Measurements from ENCODE around the gene RADIL. TPM values are rescaled to one million over a fixed set of nuclear protein-coding genes. Genes with fewer than 3 reads are reported as not detected.

RADIL gene
- total and polyA plus RNA-seq, 3 donors from 2014 or later: 24.3 to 29.7 (median 25.6) TPM

DNA sequence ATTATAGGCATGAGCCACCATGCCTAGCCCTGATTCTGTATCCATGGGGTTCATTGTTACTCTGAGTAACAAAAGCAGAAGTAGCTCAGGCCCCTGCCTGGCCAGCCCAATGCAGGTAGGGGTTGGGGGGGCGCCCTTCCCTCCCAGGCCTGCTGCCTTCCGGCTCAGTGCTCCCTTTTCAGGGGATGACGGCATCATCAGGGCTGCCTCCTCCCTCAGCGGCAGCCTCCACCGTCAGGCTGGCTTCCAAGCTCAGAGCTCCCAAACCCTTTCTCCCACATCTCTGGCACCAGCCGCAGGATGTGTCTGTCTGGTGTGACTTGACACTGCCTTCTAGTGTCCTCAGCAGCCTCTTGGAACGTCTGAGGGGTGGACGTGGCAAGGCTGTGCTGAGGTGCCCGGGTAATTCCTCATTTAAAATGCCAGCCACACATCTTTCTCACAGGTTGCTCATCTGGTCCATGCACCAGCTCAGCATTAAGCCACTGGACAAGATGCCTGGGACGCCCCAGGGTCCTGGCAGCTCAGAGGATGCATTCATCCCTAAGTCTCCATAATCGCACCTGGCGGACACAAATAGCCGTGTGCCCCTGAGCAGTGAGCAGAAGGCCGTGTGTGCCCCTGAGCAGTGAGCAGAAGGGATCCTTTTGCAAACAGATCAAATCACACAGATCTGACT, 59.9 kb downstream of the RADIL start:
- Histone ChIP-seq H3K4me1 (peaks cover 3% of the 10 kb centered on the region), H3K4me3 (no peak overlapping the region), H3K27me3 (no peaks in the 10 kb centered on the region), H3K27ac (no peak overlapping the region), H3K9me3 (no peaks in the 10 kb centered on the region), H3K36me3 (ENCODE audit: low read depth, missing control alignments) (no peaks in the 10 kb centered on the region)
- no peak for DNase-seq
- WGBS, 2 donors: 82 to 90% methylated on average over 8 to 14 of the region's 14 CpGs
- no peak for TF ChIP-seq POLR2A (IDR thresholded peaks at IDR 0.05)
- TF ChIP-seq, protein P1, sequence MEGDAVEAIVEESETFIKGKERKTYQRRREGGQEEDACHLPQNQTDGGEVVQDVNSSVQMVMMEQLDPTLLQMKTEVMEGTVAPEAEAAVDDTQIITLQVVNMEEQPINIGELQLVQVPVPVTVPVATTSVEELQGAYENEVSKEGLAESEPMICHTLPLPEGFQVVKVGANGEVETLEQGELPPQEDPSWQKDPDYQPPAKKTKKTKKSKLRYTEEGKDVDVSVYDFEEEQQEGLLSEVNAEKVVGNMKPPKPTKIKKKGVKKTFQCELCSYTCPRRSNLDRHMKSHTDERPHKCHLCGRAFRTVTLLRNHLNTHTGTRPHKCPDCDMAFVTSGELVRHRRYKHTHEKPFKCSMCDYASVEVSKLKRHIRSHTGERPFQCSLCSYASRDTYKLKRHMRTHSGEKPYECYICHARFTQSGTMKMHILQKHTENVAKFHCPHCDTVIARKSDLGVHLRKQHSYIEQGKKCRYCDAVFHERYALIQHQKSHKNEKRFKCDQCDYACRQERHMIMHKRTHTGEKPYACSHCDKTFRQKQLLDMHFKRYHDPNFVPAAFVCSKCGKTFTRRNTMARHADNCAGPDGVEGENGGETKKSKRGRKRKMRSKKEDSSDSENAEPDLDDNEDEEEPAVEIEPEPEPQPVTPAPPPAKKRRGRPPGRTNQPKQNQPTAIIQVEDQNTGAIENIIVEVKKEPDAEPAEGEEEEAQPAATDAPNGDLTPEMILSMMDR (IDR thresholded peaks at IDR 0.05): no peak
- intact Hi-C loops (cut with DNase I; ENCODE audit: low total_unique reads): no loop called here

DNA sequence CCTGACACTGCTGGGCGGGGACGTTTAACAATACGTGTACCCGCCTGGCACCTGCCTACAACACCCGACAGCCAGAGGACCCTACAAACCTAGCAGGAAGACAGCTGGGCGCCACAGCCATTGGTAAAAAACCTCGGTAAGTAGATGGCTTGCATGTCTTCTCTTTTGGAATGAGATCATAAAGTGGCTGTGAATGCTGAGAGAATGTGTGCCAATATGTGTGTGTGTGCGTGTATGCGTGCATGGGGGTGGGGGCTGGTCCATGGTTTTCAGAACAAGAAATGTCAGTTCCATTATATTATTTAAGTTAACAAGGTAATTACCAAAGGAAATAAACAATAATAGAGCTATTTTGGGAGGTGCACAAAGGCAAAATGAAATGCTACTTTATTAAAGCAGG, 60.8 kb downstream of the RADIL start:
- 90 to 94% methylated on average over 9 of the region's 9 CpGs for WGBS, 2 donors
- intact Hi-C loops (cut with DNase I; ENCODE audit: low total_unique reads): no loop called here
- Histone ChIP-seq H3K4me1 (peaks cover 3% of the 10 kb centered on the region), H3K36me3 (ENCODE audit: low read depth, missing control alignments) (no peaks in the 10 kb centered on the region), H3K9me3 (no peaks in the 10 kb centered on the region), H3K27me3 (no peaks in the 10 kb centered on the region), H3K4me3 (no peak overlapping the region), H3K27ac (no peak overlapping the region)
- DNase-seq: no peak
- TF ChIP-seq, protein P1 (IDR thresholded peaks at IDR 0.05): no peak
- TF ChIP-seq POLR2A (IDR thresholded peaks at IDR 0.05): no peak

DNA sequence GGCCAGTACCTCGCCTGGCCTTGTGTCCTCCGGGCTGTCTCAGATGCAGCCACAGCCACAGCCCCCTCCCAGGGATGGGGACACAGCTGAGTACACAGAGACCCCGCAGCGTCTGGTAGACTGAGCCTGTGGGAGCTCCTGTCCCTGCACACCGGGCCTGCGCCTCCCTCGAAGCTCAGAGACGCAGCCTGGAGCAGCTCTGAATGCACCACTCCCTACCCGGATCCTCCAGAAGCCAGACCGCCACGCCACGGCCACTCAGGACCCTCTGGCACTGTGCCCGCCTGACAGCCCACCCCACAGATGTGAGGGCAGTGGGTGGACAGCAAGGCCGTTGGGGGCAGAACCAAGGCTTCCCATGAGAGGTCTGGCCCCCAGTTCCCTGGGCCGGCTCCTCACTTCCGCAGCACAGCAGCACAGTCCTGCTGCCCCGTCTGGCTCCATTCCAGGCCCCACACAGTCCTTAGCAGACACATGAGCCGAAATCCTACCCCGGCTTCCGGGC, 62.5 kb downstream of the RADIL start:
- Histone ChIP-seq H3K27me3 (no peaks in the 10 kb centered on the region), H3K4me3 (no peak overlapping the region), H3K27ac (no peak overlapping the region), H3K36me3 (ENCODE audit: low read depth, missing control alignments) (no peaks in the 10 kb centered on the region), H3K4me1 (peaks cover 3% of the 10 kb centered on the region), H3K9me3 (no peaks in the 10 kb centered on the region)
- no peak for DNase-seq
- intact Hi-C loops (cut with DNase I; ENCODE audit: low total_unique reads): no loop called here
- 91 to 92% methylated on average over 8 to 19 of the region's 20 CpGs for WGBS, 2 donors
- TF ChIP-seq, protein P1 (IDR thresholded peaks at IDR 0.05): no peak
- no peak for TF ChIP-seq POLR2A (IDR thresholded peaks at IDR 0.05)

DNA sequence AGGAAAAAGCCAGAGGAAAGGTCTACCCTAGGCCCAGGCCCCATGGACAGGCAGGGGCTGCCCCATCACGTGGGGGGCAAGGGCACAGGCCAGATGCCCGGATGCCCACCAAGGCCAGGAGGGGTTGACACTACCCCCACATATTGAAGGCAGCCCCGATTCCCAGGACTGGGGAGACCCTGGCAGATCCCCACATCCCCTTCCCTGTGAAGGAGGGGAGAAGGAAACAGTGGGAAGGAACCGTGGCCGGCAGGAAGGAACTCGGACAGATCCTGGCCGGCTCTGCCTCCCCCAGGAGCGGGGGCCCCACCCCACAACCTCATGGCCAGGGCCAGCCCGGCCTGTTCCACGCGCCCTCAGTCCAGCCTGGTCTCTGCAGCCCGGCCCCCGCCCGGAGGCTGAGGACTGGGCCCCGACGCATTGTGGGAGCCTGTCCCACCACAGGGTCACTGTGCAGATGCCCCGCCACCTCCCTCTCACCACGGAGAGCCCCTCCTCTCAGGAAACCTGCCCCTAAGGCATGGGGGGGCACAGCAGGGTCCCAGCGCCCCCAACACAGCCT, 63.0 kb downstream of the RADIL start:
- intact Hi-C loops (cut with DNase I; ENCODE audit: low total_unique reads): no loop called here
- no peaks in the 10 kb centered on the region for H3K36me3 ChIP-seq (ENCODE audit: low read depth, missing control alignments)

More for the DNA sequence above, 63.0 kb downstream of the RADIL start:
- 79 to 82% methylated on average over 3 to 19 of the region's 19 CpGs for WGBS, 2 donors
- Histone ChIP-seq H3K4me1 (peaks cover 3% of the 10 kb centered on the region), H3K9me3 (no peaks in the 10 kb centered on the region), H3K27ac (no peak overlapping the region), H3K27me3 (no peaks in the 10 kb centered on the region), H3K4me3 (no peak overlapping the region)
- no peak for DNase-seq
- TF ChIP-seq POLR2A (IDR thresholded peaks at IDR 0.05): no peak
- TF ChIP-seq, protein P1 (IDR thresholded peaks at IDR 0.05): no peak
